DMS153 (cell line): ENCODE measurements around the gene DMWD.

Source experiments
- DNase-seq: peaks from one replicate; lab custom pipeline; 2025; lab: John Stamatoyannopoulos, UW

DMWD gene

DNA sequence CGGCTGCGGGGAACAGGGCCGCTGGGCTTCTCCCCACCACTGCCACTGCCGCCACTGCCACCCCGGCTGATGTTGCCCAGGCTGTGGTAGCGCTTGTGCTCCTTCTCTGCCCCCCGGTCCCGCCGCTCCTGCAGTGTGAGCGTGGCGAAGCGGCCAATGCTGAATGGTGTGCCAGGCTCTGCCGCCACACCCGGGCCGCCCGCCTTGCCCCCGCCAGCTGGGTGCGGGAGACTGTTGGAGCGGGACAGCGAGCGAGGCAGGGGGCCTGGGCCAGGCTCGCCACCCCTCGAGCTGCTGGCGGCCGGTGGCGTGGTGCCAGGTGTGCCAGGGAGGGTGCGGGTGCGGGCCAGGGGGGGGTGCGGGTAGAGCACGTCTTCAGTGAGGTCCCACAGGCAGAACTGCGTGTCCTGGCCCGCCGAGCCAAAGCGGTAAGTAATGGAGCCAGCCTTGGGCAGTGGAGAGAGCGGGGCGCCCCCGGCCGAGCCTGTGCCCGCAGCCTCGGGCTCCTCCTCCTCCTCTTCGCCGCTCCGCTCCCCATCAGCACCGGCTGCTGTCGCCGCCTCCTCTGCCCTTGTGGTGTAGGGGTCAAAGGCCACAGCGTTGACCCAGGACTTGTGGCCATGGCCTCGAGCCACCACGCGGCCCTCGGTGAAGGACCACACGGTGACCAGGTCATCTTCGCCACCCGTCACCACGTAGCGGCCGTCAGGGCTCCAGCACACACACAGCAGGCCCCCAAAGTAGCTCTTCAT, 6.7 kb downstream of the DMWD start:
- DNase-seq = no peak

DNA sequence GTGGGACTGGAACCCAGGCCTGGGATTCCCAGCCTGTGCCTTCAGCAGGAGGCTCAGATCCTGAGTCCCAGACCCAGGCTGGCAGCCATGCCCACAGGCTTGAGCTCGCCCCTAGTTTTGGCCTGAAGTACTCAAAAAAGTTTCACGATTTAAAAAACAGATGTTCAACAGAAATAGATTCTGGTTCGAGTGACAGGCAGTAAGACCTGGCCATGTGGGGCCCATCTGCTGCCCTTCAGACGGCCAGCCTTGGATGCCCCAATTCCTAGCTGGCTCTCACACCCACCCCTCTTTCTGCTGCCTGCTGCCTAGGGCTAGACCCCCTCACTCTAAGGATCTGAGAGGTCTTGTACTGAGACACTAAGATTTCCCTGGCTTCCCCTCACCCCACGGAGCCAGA, 7.5 kb downstream of the DMWD start:
- DNase-seq = no peak

DNA sequence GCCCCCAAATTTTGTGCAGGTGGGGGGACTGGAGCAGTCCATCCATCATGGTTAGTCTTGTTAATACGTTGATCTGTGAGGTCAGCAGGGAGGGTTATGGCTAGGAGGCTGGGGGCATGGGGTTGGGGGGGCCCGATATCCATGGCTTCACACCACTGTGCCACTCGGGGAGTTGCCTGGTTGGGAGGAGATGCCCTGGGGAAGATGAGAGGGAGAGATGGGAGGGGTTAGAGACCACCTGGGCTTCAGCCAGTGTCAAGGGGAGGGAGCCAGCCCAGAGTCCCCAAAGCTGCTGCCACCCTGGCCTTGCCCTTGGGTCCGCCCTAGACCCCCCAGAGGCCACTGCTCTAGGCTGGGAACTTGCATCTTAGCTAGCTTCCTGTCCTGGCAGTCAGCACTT, 8.5 kb downstream of the DMWD start:
- no peak for DNase-seq

DNA sequence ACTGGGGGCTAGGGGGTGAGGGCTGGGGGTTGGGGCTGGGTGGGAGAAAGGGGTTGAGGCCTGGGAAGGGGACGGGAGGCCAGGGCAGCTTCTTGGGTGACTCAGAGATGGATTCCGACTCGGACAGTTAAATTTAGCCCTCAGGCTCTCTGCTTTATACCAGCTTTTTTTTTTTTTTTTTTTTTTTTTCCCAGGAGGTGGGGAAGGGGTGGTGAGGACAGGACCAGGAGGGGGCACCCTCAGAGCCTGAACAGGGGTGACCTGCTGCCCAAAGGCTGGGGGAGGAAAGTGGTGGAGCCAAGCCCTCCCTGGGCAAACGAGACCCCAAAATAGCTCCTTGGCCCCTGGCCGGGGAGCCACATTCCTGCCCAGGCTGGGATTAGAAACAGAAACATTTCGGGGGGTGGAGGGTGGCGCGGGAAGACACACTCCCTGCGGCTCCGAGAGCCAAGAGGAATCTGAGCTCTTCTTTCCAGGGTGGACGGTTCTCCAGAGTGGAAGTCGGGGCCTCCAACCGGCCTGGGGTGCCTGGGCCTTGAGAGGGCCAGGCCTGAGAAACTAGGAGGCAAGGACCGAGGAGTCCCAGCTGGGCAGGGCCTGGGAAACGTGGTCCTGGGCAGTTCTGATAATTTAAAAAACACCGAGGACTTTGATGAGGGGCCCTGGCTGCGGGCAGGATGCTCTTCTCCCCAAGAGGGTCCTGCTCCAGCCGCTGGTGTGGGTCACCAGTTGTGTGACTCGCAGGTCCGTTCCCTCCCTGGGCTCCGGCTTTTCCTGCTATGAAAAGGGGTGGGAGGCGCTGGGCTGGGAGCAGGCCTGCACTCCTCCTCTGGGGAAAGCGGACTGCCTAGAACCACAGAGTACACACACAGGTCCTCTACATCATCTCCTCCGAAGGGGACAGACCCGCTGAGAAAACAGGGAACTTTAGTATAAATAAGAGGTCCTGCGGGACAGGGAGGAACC, 9.5 kb downstream of the DMWD start:
- no peak for DNase-seq

DNA sequence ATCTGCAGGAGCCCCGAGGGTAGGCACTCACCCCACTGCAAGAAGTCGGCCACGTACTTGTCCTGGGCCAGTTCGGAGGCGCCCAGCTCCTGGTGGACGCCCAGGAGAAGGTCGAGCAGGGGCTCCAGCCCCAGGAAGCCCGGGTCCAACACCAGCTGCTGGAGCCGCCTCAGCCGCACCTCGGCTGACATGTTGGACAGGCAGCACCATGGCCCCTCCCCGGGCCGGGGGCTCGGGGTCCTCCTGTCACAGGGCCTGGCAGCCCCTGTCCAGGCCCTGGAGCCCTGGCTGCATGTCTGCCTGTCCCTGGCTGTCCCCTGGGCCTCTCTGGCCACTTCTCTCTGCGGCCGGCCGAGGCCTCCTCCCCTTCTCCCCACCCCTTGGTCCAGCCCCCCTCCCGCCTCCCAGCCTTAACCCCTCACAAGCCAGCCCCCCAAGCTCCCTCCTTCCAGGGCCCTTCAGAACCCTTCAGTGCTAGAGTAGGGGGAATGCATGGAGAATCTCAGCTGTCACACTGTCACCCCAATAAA, 10.4 kb downstream of the DMWD start, which contains the start of gene DMPK:
Gene DMPK (minus strand): TSS at position 329 of the 530 bp plus-strand sequence. CDS start 138 bp downstream, at position 191.
- no peak for DNase-seq

GRCh38 chr19:45781214-45782161, 11.2 kb downstream of the DMWD start:
- DNase-seq = peak; percentile 61

DNA sequence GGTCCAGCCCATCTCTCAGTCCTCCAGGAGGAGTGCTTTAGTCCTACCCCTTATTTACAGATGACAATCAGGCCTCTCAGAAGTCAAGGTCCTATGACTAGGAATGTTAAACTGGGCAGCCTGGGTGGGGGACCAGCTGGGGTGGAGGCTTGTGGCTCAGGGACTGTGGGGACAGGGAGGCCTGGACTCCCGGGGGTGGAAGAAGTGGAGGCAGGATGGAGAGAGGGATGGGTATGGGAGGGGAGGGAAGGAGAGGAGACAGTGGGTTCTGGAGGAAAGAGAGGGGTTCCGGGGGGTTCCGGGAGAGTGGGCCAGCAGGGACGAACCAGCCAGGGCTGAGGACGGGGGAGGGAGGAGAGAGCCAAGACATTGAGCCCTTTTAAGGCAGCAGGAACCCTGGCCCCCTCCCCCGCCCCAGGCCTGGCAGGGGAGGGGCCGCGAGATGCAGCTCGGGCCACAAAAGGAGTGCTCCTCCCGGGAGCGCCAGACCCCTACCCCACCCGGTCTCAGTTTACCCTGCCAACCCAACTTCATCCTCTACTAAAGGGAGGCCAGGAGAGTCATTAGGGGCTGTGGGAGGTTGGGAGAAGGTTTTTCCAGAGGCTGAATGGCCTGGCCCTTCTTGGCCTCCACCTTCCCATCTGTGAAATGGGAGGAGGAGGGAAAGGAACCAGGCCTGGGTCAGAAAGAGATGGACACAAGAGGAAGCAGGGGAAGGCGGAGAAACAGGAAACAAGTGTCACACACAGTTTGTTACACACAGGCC, 12.0 kb downstream of the DMWD start:
- no peak for DNase-seq

GRCh38 chr19:45780146-45780447, 12.5 kb downstream of the DMWD start:
- no peak for DNase-seq

- DNase-seq = peak; percentile 87
These were observed 13.2 kb downstream of the DMWD start for GRCh38 chr19:45779231-45780145.

DNA sequence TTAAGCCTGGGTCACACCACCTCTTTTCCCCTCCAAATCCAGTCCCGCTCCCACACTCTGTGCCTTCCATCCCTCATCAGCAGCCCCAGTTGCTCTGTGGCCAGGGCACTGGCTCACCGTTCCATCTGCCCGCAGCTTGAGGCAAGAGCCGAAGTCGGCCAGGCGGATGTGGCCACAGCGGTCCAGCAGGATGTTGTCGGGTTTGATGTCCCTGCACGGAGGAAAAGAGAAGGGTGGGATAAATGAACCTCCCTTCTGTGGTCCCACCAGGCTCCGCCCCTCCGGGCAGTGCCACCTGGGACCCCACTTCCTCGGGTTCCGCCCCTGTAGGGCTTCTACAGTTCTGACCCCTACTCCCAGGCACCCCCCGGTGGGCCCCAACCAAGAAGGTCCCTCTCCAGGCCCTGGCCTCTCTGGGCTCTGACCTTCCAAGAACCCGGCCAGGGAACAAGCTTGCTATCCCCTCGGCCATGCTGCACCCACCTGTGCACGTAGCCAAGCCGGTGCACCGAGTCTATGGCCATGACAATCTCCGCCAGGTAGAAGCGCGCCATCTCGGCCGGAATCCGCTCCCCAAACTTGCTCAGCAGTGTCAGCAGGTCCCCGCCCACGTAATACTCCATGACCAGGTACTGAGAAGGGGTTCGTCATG, 14.5 kb downstream of the DMWD start:
- no peak for DNase-seq

DNA sequence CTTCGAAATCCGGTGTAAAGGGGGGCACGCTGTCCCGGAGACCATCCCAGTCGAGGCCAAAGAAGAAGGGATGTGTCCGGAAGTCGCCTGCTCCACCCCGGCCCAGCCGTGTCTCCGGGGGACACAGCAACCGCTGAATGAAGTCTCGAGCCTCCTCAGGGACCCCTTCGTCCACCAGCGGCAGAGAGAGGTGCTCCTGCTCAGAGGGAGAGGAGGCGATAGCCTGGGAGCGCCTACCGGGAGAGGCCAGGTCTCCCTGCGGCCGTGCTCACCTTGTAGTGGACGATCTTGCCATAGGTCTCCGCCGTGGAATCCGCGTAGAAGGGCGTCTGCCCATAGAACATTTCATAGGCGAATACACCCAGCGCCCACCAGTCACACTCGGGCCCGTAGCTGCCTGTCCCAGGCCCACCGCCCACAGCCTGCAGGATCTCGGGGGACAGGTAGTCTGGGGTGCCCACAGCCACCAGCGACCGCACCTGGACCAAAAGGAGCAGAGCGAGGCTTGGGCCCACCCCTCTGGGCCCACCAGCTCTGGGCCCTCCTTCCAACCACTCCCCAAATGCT, 15.2 kb downstream of the DMWD start:
- no peak for DNase-seq

GRCh38 chr19:45774765-45775164, 17.9 kb downstream of the DMWD start:
- no peak for DNase-seq

- DNase-seq = no peak
These were observed 19.3 kb downstream of the DMWD start for GRCh38 chr19:45773384-45773783.

- DNase-seq = no peak
These were observed 19.7 kb downstream of the DMWD start for GRCh38 chr19:45772912-45773311.

DNA sequence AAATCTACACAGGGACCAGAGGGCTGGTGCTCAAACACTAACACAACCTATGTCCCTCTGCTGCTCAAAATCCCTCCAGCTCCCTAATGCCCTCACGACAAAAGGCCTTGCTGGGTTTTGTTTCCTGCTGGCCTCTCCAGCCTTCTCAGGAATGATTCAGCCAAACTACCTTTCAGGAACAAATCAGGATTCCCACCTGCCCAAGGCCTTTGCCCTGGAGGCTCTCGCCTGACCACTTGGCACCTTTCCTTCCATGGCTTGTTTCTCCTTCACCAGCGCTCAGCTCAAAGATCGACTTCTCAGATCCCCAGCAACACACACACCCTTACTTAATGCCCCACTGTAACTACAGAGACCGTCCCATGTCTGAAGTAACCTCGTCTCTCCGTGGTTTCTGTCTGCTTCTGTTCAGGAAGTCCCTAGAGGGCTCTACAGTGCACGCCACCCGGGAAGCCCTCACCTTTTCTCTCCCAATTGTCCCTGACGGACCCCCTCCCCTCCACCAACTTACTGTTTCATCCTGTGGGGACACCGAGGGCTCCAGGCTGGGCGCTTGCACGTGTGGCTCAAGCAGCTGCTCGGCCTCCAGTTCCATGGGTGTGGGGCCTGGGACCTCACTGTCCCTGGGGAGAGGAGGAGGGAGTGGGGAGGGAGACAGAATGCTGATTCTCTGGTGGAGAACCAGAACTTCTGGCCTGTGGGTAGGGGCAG, 20.4 kb downstream of the DMWD start:
- no peak for DNase-seq

- DNase-seq = no peak
These were observed 21.2 kb downstream of the DMWD start for GRCh38 chr19:45771311-45771933.

- peak; percentile 98 for DNase-seq
These were observed 22.2 kb downstream of the DMWD start for GRCh38 chr19:45770192-45771101.
